ENCODE data around the gene COL3A1. TPM values are rescaled to one million over a fixed set of nuclear protein-coding genes. Genes with fewer than 3 reads are reported as not detected.

COL3A1 gene
- total RNA-seq, 1 donor: 1,653 TPM

- H3K4me3 ChIP-seq (ENCODE audit: low read depth, low read length): no peak overlapping the region
- no peak for DNase-seq (ENCODE audit: low read depth)
- no peak for TF ChIP-seq CTCF (IDR thresholded peaks at IDR 0.05; ENCODE audit: insufficient read depth, low read length)
These were observed 86.0 kb downstream of the COL3A1 start for GRCh38 chr2:189060096-189060642.

Small RNA genes lying within 50 kb of the gene (small RNA-seq; reads per million reads assigned to genes)
- gene MIR1245A: 5.4 reads per million, percentile 89 among the genes with 10 or more reads in this experiment

Other genes with a start within 250 kb of the COL3A1 start
- 133 and 671 TPM in 2 replicates for gene COL5A2, start 205.4 kb downstream of the COL3A1 start, total RNA-seq (ENCODE audit: low replicate concordance)

All from fibroblast of the aortic adventitia (primary cell).